MM.1S (cell line): Measurements from ENCODE around the gene SSBP4.

Source experiments
- DNase-seq: peaks from one replicate; pipeline ENCODE4 v3.0.0-alpha.2; 2015
- H2AFZ ChIP-seq: fragments of 300-600 bp; sonication (generic); 2 replicates; pipeline ENCODE4 v1.6.0; 2016; ENCODE audit warnings: antibody characterized with exemption, low read length
- H3F3A ChIP-seq: fragments of 300-600 bp; sonication (generic); 2 replicates; pipeline ENCODE4 v1.6.1; 2016; ENCODE audit warnings: mild to moderate bottlenecking, antibody characterized with exemption, low read length, moderate library complexity, mixed read lengths; ENCODE audit not compliant: insufficient read depth
- H3K27ac ChIP-seq: fragments of 300-600 bp; sonication (generic); 2 replicates; pipeline ENCODE4 v1.5.1; 2016; ENCODE audit warnings: mild to moderate bottlenecking, low read length
- H3K27me3 ChIP-seq: fragments of 300-600 bp; sonication (generic); replicated peaks from 2 replicates; pipeline ENCODE4 v1.6.0; 2016; ENCODE audit warnings: low read length; ENCODE audit not compliant: insufficient read depth
- H3K36me3 ChIP-seq: fragments of 300-600 bp; sonication (generic); replicated peaks from 2 replicates; pipeline ENCODE4 v1.6.1; 2016; ENCODE audit warnings: mild to moderate bottlenecking, low read length, mixed read lengths; ENCODE audit not compliant: insufficient read depth
- H3K4me1 ChIP-seq: fragments of 300-600 bp; sonication (generic); 2 replicates; pipeline ENCODE4 v1.6.1; 2016; ENCODE audit warnings: low read length, mixed read lengths
- H3K4me2 ChIP-seq: fragments of 300-600 bp; sonication (generic); 2 replicates; pipeline ENCODE4 v1.6.0; 2016; ENCODE audit warnings: low read depth, low read length
- H3K4me3 ChIP-seq: fragments of 300-600 bp; sonication (generic); 2 replicates; pipeline ENCODE4 v1.5.1; 2016; ENCODE audit warnings: low read length, mixed read lengths
- H3K79me2 ChIP-seq: fragments of 300-600 bp; sonication (generic); 2 replicates; pipeline ENCODE4 v1.6.1; 2016; ENCODE audit warnings: mixed run types, low read length, mixed read lengths
- H3K9ac ChIP-seq: fragments of 300-600 bp; sonication (generic); 2 replicates; pipeline ENCODE4 v1.6.1; 2016; ENCODE audit warnings: low read length, mixed read lengths
- H3K9me2 ChIP-seq: fragments of 300-600 bp; sonication (generic); replicated peaks from 2 replicates; pipeline ENCODE4 v1.6.1; 2016; ENCODE audit warnings: mild to moderate bottlenecking, low read length, mixed read lengths; ENCODE audit not compliant: insufficient read depth
- H3K9me3 ChIP-seq: fragments of 300-600 bp; sonication (generic); replicated peaks from 2 replicates; pipeline ENCODE4 v1.6.1; 2016; ENCODE audit warnings: mild to moderate bottlenecking, low read length, mixed read lengths; ENCODE audit not compliant: insufficient read depth
- H4K20me1 ChIP-seq: fragments of 300-600 bp; sonication (generic); 2 replicates; pipeline ENCODE4 v1.6.1; 2016; ENCODE audit warnings: mild to moderate bottlenecking, low read length, moderate library complexity, mixed read lengths; ENCODE audit not compliant: insufficient read depth
- CTCF ChIP-seq: fragments of 300-600 bp; sonication (generic); IDR thresholded peaks from 2 replicates; pipeline ENCODE4 v1.5.1; 2016; ENCODE audit warnings: antibody characterized with exemption, low read length, mixed read lengths
- EZH2 ChIP-seq: fragments of 300-600 bp; sonication (generic); optimal IDR thresholded peaks from 2 replicates; pipeline ENCODE3; 2017; ENCODE audit warnings: low read depth, mild to moderate bottlenecking, antibody characterized with exemption, low read length, mixed read lengths
- EZH2phosphoT487 ChIP-seq: fragments of 300-600 bp; sonication (generic); IDR thresholded peaks from 2 replicates; pipeline ENCODE4 v1.6.1; 2018; ENCODE audit warnings: antibody characterized with exemption, low read length

SSBP4 gene

GRCh38 chr19:18474366-18474887, 55.2 kb downstream of the SSBP4 start:
- Histone ChIP-seq H3K4me3 (no peak overlapping the region), H3K4me1 (no peaks in the 10 kb centered on the region), H3K9me2 (no peaks in the 10 kb centered on the region), H3K9ac (no peak overlapping the region), H3K36me3 (no peaks in the 10 kb centered on the region), H4K20me1 (peaks cover 67% of the 10 kb centered on the region), H2AFZ (no peak overlapping the region), H3K27me3 (no peaks in the 10 kb centered on the region), H3K79me2 (peaks cover 98% of the 10 kb centered on the region), H3K27ac (no peak overlapping the region), H3F3A (no peaks in the 10 kb centered on the region), H3K4me2 (no peak overlapping the region), H3K9me3 (no peaks in the 10 kb centered on the region)
- TF ChIP-seq CTCF (no peak), EZH2phosphoT487 (no peak)
- DNase-seq: no peak

- Histone ChIP-seq H3F3A (no peaks in the 10 kb centered on the region), H3K9ac (no peak overlapping the region), H3K9me2 (no peaks in the 10 kb centered on the region), H3K4me1 (peaks cover 4% of the 10 kb centered on the region), H3K36me3 (no peaks in the 10 kb centered on the region), H3K27ac (no peak overlapping the region), H4K20me1 (peaks cover 68% of the 10 kb centered on the region), H3K9me3 (no peaks in the 10 kb centered on the region), H2AFZ (no peak overlapping the region), H3K4me3 (no peak overlapping the region), H3K4me2 (no peak overlapping the region), H3K27me3 (no peaks in the 10 kb centered on the region), H3K79me2 (peaks cover 98% of the 10 kb centered on the region)
- no peak for TF ChIP-seq CTCF
- TF ChIP-seq EZH2phosphoT487: no peak
- TF ChIP-seq EZH2: no peak
- DNase-seq: no peak
Measured at GRCh38 chr19:18475004-18475453, 55.8 kb downstream of the SSBP4 start.

- Histone ChIP-seq H3K9me2 (no peaks in the 10 kb centered on the region), H2AFZ (no peak overlapping the region), H3K27me3 (no peaks in the 10 kb centered on the region), H3K4me2 (no peak overlapping the region), H3K36me3 (no peaks in the 10 kb centered on the region), H3K27ac (no peak overlapping the region), H3K9me3 (no peaks in the 10 kb centered on the region), H3K79me2 (peaks cover 98% of the 10 kb centered on the region), H3K4me3 (no peak overlapping the region), H3K4me1 (peaks cover 8% of the 10 kb centered on the region), H4K20me1 (peaks cover 74% of the 10 kb centered on the region), H3F3A (no peaks in the 10 kb centered on the region), H3K9ac (no peak overlapping the region)
- TF ChIP-seq CTCF: no peak
- no peak for TF ChIP-seq EZH2phosphoT487
- TF ChIP-seq EZH2: no peak
- no peak for DNase-seq
Measured at GRCh38 chr19:18475762-18476331, 56.6 kb downstream of the SSBP4 start.
